GM06990 (cell line): Measurements from ENCODE around the gene FOSL1.

ENCODE experiments used
- DNase-seq: peaks from one replicate; pipeline ENCODE4 v3.0.0-alpha.2; 2011; ENCODE audit not compliant: insufficient read length; ENCODE audit errors: extremely low read depth
- H3K27me3 ChIP-seq: replicated peaks from 2 replicates; pipeline ENCODE4 v1.6.0; 2011; ENCODE audit warnings: low read length; ENCODE audit not compliant: control insufficient read depth, insufficient read depth
- H3K36me3 ChIP-seq: 2 replicates; pipeline ENCODE4 v1.5.1; 2011; ENCODE audit warnings: low read length; ENCODE audit not compliant: control insufficient read depth, insufficient read depth
- H3K4me3 ChIP-seq: replicated peaks from 2 replicates; pipeline ENCODE4 v1.5.1; 2011; ENCODE audit warnings: low read depth, mild to moderate bottlenecking, control low read depth, low read length
- CTCF ChIP-seq: IDR thresholded peaks from 2 replicates; pipeline ENCODE4 v1.5.1; 2011; ENCODE audit warnings: low read length, control low read depth, mild to moderate bottlenecking, inconsistent platforms; ENCODE audit not compliant: insufficient read depth, poor library complexity, severe bottlenecking

Gene FOSL1

DNA sequence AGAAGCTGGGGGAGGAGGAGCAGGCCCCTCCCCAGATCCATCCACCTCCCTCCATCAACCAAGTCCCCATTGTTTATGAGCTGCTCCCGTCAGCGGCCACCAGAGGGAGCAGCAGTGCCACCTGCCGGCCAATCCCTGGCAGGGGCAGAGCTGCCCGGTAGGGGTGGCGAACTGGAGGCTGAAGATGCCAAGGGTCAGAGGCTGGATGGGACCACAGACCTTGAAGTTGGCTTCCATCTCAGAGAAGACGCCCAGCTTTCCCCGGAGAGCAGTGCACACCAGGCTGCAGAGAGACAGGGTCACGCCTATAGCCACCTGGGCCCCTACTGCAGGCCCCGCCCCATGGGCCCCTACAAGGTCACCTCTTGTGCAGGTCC lies 15.5 kb downstream of the FOSL1 start:
- TF ChIP-seq CTCF: peak; percentile 100
- peak; percentile 80 for DNase-seq
- no peaks in the 10 kb centered on the region for H3K27me3 ChIP-seq
- peaks cover 30% of the 10 kb centered on the region for H3K36me3 ChIP-seq
- H3K4me3 ChIP-seq: no peak overlapping the region

- Histone ChIP-seq H3K36me3 (peaks cover 30% of the 10 kb centered on the region), H3K27me3 (no peaks in the 10 kb centered on the region), H3K4me3 (no peak overlapping the region)
- TF ChIP-seq CTCF: no peak
- no peak for DNase-seq
Measured at GRCh38 chr11:65883786-65884715, 16.1 kb downstream of the FOSL1 start.

DNA sequence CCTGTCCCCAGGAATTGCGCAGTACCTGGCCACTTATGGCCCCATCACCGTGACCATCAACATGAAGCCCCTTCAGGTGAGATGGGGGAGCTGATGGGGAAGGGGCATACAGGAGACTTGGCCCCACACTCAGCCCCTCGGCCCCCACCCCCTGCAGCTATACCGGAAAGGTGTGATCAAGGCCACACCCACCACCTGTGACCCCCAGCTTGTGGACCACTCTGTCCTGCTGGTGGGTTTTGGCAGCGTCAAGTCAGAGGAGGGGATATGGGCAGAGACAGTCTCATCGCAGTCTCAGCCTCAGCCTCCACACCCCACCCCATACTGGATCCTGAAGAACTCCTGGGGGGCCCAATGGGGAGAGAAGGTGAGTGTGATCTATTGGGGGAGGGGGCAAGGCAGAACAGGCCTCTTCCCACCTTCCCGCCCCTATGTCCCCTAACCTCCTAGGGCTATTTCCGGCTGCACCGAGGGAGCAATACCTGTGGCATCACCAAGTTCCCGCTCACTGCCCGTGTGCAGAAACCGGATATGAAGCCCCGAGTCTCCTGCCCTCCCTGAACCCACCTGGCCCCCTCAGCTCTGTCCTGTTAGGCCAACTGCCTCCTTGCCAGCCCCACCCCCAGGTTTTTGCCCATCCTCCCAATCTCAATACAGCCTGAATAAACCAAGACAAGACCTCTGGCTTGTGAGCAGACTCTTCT lies 17.0 kb downstream of the FOSL1 start:
- H3K27me3 ChIP-seq: no peaks in the 10 kb centered on the region
- H3K4me3 ChIP-seq: no peak overlapping the region
- no peak for TF ChIP-seq CTCF
- peaks cover 30% of the 10 kb centered on the region for H3K36me3 ChIP-seq
- DNase-seq: no peak

GRCh38 chr11:65882120-65883057 lies 17.8 kb downstream of the FOSL1 start:
- TF ChIP-seq CTCF: no peak
- Histone ChIP-seq H3K36me3 (peaks cover 30% of the 10 kb centered on the region), H3K4me3 (no peak overlapping the region), H3K27me3 (no peaks in the 10 kb centered on the region)
- no peak for DNase-seq

DNA sequence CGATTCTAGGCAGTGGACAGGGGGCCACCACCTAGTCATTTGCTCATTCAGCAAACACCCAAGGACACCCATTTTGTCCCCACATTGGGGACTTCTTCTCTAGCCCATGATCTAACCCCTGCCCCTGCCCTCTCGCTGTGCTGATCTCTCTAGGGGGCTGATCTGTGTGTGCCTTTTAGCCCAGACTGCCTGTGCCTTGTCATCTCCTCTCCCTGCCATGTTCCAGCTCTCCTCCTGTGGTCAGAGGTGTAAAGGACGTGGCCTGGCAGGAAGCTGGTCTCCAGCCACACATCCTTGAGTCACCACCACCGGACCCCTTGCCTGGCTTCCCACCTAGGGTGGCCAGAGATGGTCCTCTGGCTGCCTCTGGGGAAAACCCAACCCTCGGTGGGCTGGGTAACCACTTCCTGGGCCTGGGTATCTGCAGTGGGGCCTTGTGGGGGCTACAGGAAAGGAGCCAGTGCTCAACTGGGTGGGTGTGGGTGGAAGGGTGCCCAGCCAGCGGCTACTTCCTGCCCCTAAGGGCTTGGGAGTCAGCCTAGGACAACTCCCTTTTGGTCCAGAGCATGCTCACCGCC lies 19.3 kb downstream of the FOSL1 start:
- TF ChIP-seq CTCF: no peak
- Histone ChIP-seq H3K4me3 (no peak overlapping the region), H3K27me3 (no peaks in the 10 kb centered on the region), H3K36me3 (peaks cover 27% of the 10 kb centered on the region)
- DNase-seq: no peak
